HEK293 (cell line): ENCODE measurements around the gene PDSS2.

Experiments
- CTCF ChIA-PET: fragments of 350-600 bp; formaldehyde crosslinking; extraction: SDS; loops from one replicate; lab custom pipeline; 2021; ENCODE audit warnings: antibody characterized with exemption; lab: Yijun Ruan, JAX
- POLR2A ChIA-PET: fragments of 300-600 bp; formaldehyde crosslinking; extraction: SDS; loops from one replicate; lab custom pipeline; 2020; ENCODE audit warnings: antibody characterized with exemption, inconsistent platforms; lab: Yijun Ruan, JAX
- H3K27ac ChIP-seq: fragments of 200-500 bp; sonication (Bioruptor generic); 2 replicates; pipeline ENCODE4 v1.5.1; 2014; ENCODE audit warnings: low read depth, low read length, control low read depth, inconsistent platforms; ENCODE audit errors: extremely low read depth
- H3K36me3 ChIP-seq, 2 experiments: fragments of 200-500 bp in 1 of 2; sonication (Bioruptor generic) in 1 of 2; 1 replicate in 1 of 2; 2 replicates in 1 of 2; pipeline ENCODE4 v1.5.1; 2014 to 2017; ENCODE audit warnings: inconsistent platforms in 2 of 2, low read length in 2 of 2; ENCODE audit not compliant: control insufficient read depth in 2 of 2, insufficient read depth in 1 of 2
- H3K4me1 ChIP-seq: fragments of 200-500 bp; sonication (Bioruptor generic); 2 replicates; pipeline ENCODE4 v1.5.1; 2014; ENCODE audit warnings: mild to moderate bottlenecking, low read length, inconsistent platforms; ENCODE audit not compliant: control insufficient read depth, insufficient read depth
- H3K4me3 ChIP-seq: 2 replicates; pipeline ENCODE4 v1.5.1; 2011; ENCODE audit warnings: low read depth, mild to moderate bottlenecking, control low read depth, low read length, moderate library complexity
- H3K9me3 ChIP-seq: fragments of 200-500 bp; sonication (Bioruptor generic); 2 replicates; pipeline ENCODE4 v1.5.1; 2014; ENCODE audit warnings: low read depth, low read length, inconsistent platforms; ENCODE audit not compliant: control insufficient read depth, insufficient read depth
- SP7 ChIP-seq: fragments of 450-650 bp; formaldehyde crosslinking; IDR thresholded peaks from 2 replicates; pipeline ENCODE4 v1.5.1; 2016; ENCODE audit warnings: missing biosample characterization, missing genetic modification characterization
- YY1 ChIP-seq: fragments of 450-650 bp; formaldehyde crosslinking; IDR thresholded peaks from 2 replicates; pipeline ENCODE4 v1.5.1; 2018; ENCODE audit warnings: missing biosample characterization, missing genetic modification characterization
- ZNF121 ChIP-seq: fragments of 450-650 bp; formaldehyde crosslinking; IDR thresholded peaks from 2 replicates; pipeline ENCODE4 v1.5.1; 2016; ENCODE audit warnings: missing biosample characterization, missing genetic modification characterization
- ZNF155 ChIP-seq: fragments of 450-650 bp; formaldehyde crosslinking; IDR thresholded peaks from 2 replicates; pipeline ENCODE4 v1.5.1; 2016; ENCODE audit warnings: missing biosample characterization, missing genetic modification characterization
- ZNF169 ChIP-seq: fragments of 450-650 bp; formaldehyde crosslinking; IDR thresholded peaks from 2 replicates; pipeline ENCODE4 v1.5.1; 2016; ENCODE audit warnings: missing biosample characterization, missing genetic modification characterization
- ZNF248 ChIP-seq: fragments of 450-650 bp; formaldehyde crosslinking; IDR thresholded peaks from 2 replicates; pipeline ENCODE4 v1.5.1; 2017; ENCODE audit warnings: missing biosample characterization, missing genetic modification characterization
- ZNF610 ChIP-seq: fragments of 450-650 bp; formaldehyde crosslinking; IDR thresholded peaks from 2 replicates; pipeline ENCODE4 v1.5.1; 2016; ENCODE audit warnings: missing biosample characterization, missing genetic modification characterization, borderline replicate concordance
- ZNF626 ChIP-seq: fragments of 450-650 bp; sonication (Bioruptor Pico); formaldehyde crosslinking; IDR thresholded peaks from 2 replicates; pipeline ENCODE4 v1.5.1; 2018; ENCODE audit warnings: missing biosample characterization, missing genetic modification characterization, inconsistent platforms
- ZNF654 ChIP-seq: fragments of 450-650 bp; formaldehyde crosslinking; IDR thresholded peaks from 2 replicates; pipeline ENCODE4 v1.5.1; 2016; ENCODE audit warnings: low read depth, missing biosample characterization, missing genetic modification characterization
- ZNF76 ChIP-seq: fragments of 450-650 bp; formaldehyde crosslinking; IDR thresholded peaks from 2 replicates; pipeline ENCODE4; 2016; ENCODE audit warnings: low read depth, missing biosample characterization, missing genetic modification characterization, borderline replicate concordance
- ZNF837 ChIP-seq: fragments of 450-650 bp; formaldehyde crosslinking; IDR thresholded peaks from 2 replicates; pipeline ENCODE4 v1.5.1; 2016; ENCODE audit warnings: missing biosample characterization, missing genetic modification characterization
- TF ChIP-seq, protein P1 (sequence below): fragments of 450-650 bp; formaldehyde crosslinking; IDR thresholded peaks from 2 replicates; pipeline ENCODE4 v1.5.1; 2016; ENCODE audit warnings: missing biosample characterization, missing genetic modification characterization
- TF ChIP-seq, protein P2 (sequence below): sonication (generic); formaldehyde crosslinking; IDR thresholded peaks from 2 replicates; pipeline ENCODE4 v1.8.1; 2022; ENCODE audit warnings: mild to moderate bottlenecking, moderate library complexity, missing genetic modification reagents
- TF ChIP-seq, protein P3 (sequence below): fragments of 450-650 bp; formaldehyde crosslinking; IDR thresholded peaks from 2 replicates; pipeline ENCODE4 v1.5.1; 2016; ENCODE audit warnings: missing biosample characterization, missing genetic modification characterization
- TF ChIP-seq, protein P4 (sequence below): fragments of 450-650 bp; formaldehyde crosslinking; IDR thresholded peaks from 2 replicates; pipeline ENCODE4 v1.5.1; 2017; ENCODE audit warnings: missing biosample characterization, missing genetic modification characterization
- TF ChIP-seq, protein P5 (sequence below): fragments of 450-650 bp; formaldehyde crosslinking; IDR thresholded peaks from 2 replicates; pipeline ENCODE4 v1.5.1; 2016; ENCODE audit warnings: missing biosample characterization, missing genetic modification characterization

Gene PDSS2

DNA sequence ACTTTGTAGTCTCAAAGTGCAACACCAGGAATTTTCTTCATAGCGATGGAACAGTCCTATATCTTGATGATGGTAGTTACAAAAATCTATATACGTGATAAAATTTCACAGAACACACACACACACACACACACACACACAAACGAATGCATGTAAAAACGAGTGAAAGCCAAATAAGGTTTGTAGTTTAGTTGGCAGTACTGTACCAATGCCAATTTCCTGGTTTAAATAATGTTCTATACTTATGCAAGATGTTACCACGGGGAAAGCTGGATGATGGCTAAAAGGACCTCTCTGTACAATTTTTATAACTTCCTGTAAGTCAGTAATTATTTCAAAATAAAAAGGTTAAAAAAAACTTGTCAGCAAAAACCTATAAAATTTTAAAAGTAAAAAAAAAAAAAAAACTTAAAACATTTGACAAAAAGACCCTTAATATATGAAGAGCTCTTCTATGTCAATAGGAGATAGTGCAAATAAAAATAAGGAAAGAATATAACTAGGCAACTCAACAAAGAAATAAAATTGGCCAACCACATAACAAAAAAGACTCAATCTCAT, 37.6 kb downstream of the PDSS2 start:
- POLR2A ChIA-PET, result no interaction called here
- H3K4me1 ChIP-seq, result no peaks in the 10 kb centered on the region; the same call in 1 of the 2 replicates
- H3K27ac ChIP-seq, result no peak overlapping the region
- no peaks in the 10 kb centered on the region for H3K36me3 ChIP-seq
- H3K4me3 ChIP-seq, result no peak overlapping the region
- TF ChIP-seq YY1 (tag by site-specific recombination) (no peak), ZNF248 (tag by site-specific recombination) (no peak)
- TF ChIP-seq, all 188 proteins: peak for 0
- CTCF ChIA-PET, result interaction anchor here (0.8 to 1.8 kb wide), 2 partner anchors 14 to 427 kb away, joined by 3 to 4 read pairs; no protein-coding TSS in a partner anchor
- H3K9me3 ChIP-seq, result no peaks in the 10 kb centered on the region

DNA sequence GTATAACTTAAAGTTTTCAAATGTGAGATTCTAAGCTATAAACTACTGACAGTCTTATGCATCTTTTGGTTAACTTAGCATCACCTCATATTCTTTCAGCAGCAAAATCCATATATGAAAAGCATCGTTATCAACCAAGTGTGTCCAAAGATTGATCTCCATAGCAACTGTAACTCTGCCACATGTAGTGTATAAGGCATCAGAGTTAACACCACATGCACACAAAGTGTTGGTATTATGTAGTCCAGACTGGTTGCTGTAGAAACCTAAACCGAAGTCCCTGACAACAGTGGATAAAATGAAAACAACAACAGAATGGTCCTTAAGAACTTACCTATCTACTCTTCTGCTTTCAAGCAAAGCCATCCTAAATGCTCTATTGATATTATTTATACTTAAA, 39.6 kb downstream of the PDSS2 start:
- H3K4me1 ChIP-seq, result peaks cover 4% of the 10 kb centered on the region; the same call in 1 of the 2 replicates
- H3K27ac ChIP-seq, result no peak overlapping the region
- POLR2A ChIA-PET, result no interaction called here
- no peaks in the 10 kb centered on the region for H3K9me3 ChIP-seq
- H3K4me3 ChIP-seq, result no peak overlapping the region
- CTCF ChIA-PET, result interaction anchor here (0.6 to 3.4 kb wide), 3 partner anchors 101 to 236 kb away, joined by 3 to 17 read pairs (median 3); no protein-coding TSS in a partner anchor
- TF ChIP-seq, protein P1, sequence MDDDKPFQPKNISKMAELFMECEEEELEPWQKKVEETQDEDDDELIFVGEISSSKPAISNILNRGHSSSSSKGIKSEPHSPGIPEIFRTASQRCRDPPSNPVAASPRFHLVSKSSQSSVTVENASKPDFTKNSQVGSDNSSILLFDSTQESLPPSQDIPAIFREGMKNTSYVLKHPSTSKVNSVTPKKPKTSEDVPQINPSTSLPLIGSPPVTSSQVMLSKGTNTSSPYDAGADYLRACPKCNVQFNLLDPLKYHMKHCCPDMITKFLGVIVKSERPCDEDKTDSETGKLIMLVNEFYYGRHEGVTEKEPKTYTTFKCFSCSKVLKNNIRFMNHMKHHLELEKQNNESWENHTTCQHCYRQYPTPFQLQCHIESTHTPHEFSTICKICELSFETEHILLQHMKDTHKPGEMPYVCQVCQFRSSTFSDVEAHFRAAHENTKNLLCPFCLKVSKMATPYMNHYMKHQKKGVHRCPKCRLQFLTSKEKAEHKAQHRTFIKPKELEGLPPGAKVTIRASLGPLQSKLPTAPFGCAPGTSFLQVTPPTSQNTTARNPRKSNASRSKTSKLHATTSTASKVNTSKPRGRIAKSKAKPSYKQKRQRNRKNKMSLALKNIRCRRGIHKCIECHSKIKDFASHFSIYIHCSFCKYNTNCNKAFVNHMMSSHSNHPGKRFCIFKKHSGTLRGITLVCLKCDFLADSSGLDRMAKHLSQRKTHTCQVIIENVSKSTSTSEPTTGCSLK, result no peak
- no peak for TF ChIP-seq ZNF626
- TF ChIP-seq ZNF121 (tag by site-specific recombination), result no peak
- TF ChIP-seq ZNF76, result no peak
- TF ChIP-seq ZNF610 (tag by site-specific recombination), result no peak
- TF ChIP-seq, protein P2, sequence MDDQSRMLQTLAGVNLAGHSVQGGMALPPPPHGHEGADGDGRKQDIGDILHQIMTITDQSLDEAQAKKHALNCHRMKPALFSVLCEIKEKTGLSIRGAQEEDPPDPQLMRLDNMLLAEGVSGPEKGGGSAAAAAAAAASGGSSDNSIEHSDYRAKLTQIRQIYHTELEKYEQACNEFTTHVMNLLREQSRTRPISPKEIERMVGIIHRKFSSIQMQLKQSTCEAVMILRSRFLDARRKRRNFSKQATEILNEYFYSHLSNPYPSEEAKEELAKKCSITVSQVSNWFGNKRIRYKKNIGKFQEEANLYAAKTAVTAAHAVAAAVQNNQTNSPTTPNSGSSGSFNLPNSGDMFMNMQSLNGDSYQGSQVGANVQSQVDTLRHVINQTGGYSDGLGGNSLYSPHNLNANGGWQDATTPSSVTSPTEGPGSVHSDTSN (CRISPR knock-in tag), result no peak
- TF ChIP-seq ZNF169 (tag by site-specific recombination), result no peak
- no peak for TF ChIP-seq ZNF155 (tag by site-specific recombination)
- TF ChIP-seq, all 188 proteins: peak for 0
- no peaks in the 10 kb centered on the region for H3K36me3 ChIP-seq

DNA sequence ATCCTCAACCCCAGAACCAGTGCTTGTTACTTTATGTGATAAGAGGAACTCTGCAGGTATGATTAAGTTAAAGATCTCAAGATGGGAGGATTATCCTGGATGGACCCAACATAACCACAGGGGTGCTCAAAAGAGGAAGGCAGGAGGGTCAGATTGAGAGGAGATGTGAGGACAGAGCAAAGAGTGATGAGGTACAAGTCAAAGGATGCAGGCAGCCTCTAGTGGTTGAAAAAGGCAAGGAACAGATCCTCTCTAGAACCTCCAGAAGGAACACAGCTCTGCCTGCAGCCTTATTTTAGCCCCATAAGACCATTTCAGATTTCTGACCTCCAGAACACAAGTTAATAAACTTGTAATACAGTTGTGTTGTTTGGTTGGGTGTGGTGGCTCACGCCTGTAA, 41.2 kb downstream of the PDSS2 start:
- H3K4me1 ChIP-seq, result peaks cover 4% of the 10 kb centered on the region; the same call in 1 of the 2 replicates
- ChIA-PET POLR2A (no interaction called here), CTCF (interaction anchor here (0.6 to 3.4 kb wide), 8 partner anchors 11 to 286 kb away, joined by 3 to 17 read pairs (median 4); partner anchors contain the start of gene PDSS2)
- no peak overlapping the region for H3K4me3 ChIP-seq
- no peaks in the 10 kb centered on the region for H3K36me3 ChIP-seq
- H3K9me3 ChIP-seq, result no peaks in the 10 kb centered on the region
- H3K27ac ChIP-seq, result no peak overlapping the region
- TF ChIP-seq ZNF654 (tag by site-specific recombination), result peak; percentile 22; the same call in 1 of the 2 replicates
- TF ChIP-seq, protein P3, sequence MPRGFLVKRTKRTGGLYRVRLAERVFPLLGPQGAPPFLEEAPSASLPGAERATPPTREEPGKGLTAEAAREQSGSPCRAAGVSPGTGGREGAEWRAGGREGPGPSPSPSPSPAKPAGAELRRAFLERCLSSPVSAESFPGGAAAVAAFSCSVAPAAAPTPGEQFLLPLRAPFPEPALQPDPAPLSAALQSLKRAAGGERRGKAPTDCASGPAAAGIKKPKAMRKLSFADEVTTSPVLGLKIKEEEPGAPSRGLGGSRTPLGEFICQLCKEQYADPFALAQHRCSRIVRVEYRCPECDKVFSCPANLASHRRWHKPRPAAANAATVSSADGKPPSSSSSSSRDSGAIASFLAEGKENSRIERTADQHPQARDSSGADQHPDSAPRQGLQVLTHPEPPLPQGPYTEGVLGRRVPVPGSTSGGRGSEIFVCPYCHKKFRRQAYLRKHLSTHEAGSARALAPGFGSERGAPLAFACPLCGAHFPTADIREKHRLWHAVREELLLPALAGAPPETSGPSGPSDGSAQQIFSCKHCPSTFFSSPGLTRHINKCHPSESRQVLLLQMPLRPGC (tag by site-specific recombination), result no peak

DNA sequence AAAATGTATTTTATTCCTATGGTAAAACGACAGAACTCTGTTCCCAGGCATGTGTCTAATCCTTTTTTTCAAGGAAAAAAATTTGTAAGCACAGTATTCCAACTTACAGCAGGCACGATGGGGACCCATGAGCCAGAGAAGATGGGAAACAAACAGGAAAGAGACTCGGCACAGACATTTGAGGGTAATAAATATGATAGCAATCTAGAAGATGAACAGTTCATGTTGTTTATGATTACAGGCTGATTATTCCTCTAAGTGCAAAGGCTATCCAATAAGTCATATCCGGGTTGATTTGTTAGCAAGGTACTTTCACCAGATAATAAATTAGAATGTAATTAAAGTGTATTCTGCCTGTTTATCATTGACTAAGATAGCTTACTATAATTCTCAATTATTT, 43.2 kb downstream of the PDSS2 start:
- POLR2A ChIA-PET, result interaction anchor here (1.6 kb wide), 1 partner anchor 43 kb away, joined by 6 read pairs; the partner anchor contains the start of gene PDSS2
- CTCF ChIA-PET, result interaction anchor here (1.8 kb wide), 1 partner anchor 24 kb away, joined by 6 read pairs; no protein-coding TSS in a partner anchor
- TF ChIP-seq, protein P4, sequence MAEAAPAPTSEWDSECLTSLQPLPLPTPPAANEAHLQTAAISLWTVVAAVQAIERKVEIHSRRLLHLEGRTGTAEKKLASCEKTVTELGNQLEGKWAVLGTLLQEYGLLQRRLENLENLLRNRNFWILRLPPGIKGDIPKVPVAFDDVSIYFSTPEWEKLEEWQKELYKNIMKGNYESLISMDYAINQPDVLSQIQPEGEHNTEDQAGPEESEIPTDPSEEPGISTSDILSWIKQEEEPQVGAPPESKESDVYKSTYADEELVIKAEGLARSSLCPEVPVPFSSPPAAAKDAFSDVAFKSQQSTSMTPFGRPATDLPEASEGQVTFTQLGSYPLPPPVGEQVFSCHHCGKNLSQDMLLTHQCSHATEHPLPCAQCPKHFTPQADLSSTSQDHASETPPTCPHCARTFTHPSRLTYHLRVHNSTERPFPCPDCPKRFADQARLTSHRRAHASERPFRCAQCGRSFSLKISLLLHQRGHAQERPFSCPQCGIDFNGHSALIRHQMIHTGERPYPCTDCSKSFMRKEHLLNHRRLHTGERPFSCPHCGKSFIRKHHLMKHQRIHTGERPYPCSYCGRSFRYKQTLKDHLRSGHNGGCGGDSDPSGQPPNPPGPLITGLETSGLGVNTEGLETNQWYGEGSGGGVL (tag by site-specific recombination), result no peak
- TF ChIP-seq SP7 (tag by site-specific recombination) (no peak), ZNF837 (no peak)
- TF ChIP-seq, protein P1, result no peak
- TF ChIP-seq, protein P5, sequence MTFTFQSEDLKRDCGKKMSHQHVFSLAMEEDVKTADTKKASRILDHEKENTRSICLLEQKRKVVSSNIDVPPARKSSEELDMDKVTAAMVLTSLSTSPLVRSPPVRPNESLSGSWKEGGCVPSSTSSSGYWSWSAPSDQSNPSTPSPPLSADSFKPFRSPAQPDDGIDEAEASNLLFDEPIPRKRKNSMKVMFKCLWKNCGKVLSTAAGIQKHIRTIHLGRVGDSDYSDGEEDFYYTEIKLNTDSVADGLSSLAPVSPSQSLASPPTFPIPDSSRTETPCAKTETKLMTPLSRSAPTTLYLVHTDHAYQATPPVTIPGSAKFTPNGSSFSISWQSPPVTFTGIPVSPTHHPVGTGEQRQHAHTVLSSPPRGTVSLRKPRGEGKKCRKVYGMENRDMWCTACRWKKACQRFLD (tag by site-specific recombination), result no peak

More for the DNA sequence above, 43.2 kb downstream of the PDSS2 start:
- Histone ChIP-seq H3K4me3 (no peak overlapping the region), H3K27ac (no peak overlapping the region), H3K36me3 (no peaks in the 10 kb centered on the region), H3K4me1 (peaks cover 4% of the 10 kb centered on the region; the same call in 1 of the 2 replicates), H3K9me3 (no peaks in the 10 kb centered on the region)
